HG03139 (cell line): ENCODE data around the gene SLC25A42.
"Not testable (repeated sequence)": the region's sequence is repeated elsewhere in the genome, so short reads cannot be mapped to it uniquely, and the experiment has no call there.

ENCODE experiments used
- ATAC-seq: cut with Tn5 transposase; IDR thresholded peaks from one replicate; pipeline ENCODE4 v1.9.1; 2021; ENCODE audit not compliant: unreplicated experiment

The SLC25A42 gene

GRCh38 chr19:19133985-19134384, 70.2 kb downstream of the SLC25A42 start:
- ATAC-seq = no peak

- ATAC-seq = no peak
Observed at GRCh38 chr19:19134687-19135158, 70.9 kb downstream of the SLC25A42 start.

GRCh38 chr19:19135713-19136112, 71.9 kb downstream of the SLC25A42 start:
- ATAC-seq = not testable (repeated sequence)

- no peak for ATAC-seq
Observed at GRCh38 chr19:19137556-19138108, 73.8 kb downstream of the SLC25A42 start.

GRCh38 chr19:19138109-19138981, 74.6 kb downstream of the SLC25A42 start, which contains the start of gene TMEM161A:
TSS of gene TMEM161A (minus strand) at chr19:19138478. CDS start at chr19:19138428, 50 bp downstream.
- peak; percentile 94 for ATAC-seq

- no peak for ATAC-seq
Observed at GRCh38 chr19:19139876-19140229, 76.1 kb downstream of the SLC25A42 start.

GRCh38 chr19:19140476-19140875, 76.7 kb downstream of the SLC25A42 start:
- no peak for ATAC-seq

GRCh38 chr19:19142347-19142746, 78.6 kb downstream of the SLC25A42 start:
- ATAC-seq = no peak

GRCh38 chr19:19145281-19145680, 81.5 kb downstream of the SLC25A42 start:
- ATAC-seq = no peak

- no peak for ATAC-seq
Observed at GRCh38 chr19:19145684-19146608, 82.2 kb downstream of the SLC25A42 start.

GRCh38 chr19:19146865-19147264, 83.1 kb downstream of the SLC25A42 start:
- ATAC-seq = no peak

- ATAC-seq = no peak
Observed at GRCh38 chr19:19147344-19147743, 83.5 kb downstream of the SLC25A42 start.

GRCh38 chr19:19148504-19148903, 84.7 kb downstream of the SLC25A42 start:
- not testable (repeated sequence) for ATAC-seq

- no peak for ATAC-seq
Observed at GRCh38 chr19:19149435-19149834, 85.6 kb downstream of the SLC25A42 start.

GRCh38 chr19:19151418-19151817, 87.6 kb downstream of the SLC25A42 start:
- no peak for ATAC-seq

- ATAC-seq = no peak
Observed at GRCh38 chr19:19152668-19153384, 89.0 kb downstream of the SLC25A42 start.

- ATAC-seq = no peak
Observed at GRCh38 chr19:19154768-19155494, 91.1 kb downstream of the SLC25A42 start.

GRCh38 chr19:19155495-19156219, 91.9 kb downstream of the SLC25A42 start:
- peak; percentile 69 for ATAC-seq

GRCh38 chr19:19157808-19158207, 94.0 kb downstream of the SLC25A42 start:
- no peak for ATAC-seq
